ENCODE results near the gene B2M.
A peak's percentile ranks its signal among the peaks of the same experiment; 100 is the strongest.
"Not testable (repeated sequence)": the region's sequence is repeated elsewhere in the genome, so short reads cannot be mapped to it uniquely, and the experiment has no call there.

Gene B2M

DNA sequence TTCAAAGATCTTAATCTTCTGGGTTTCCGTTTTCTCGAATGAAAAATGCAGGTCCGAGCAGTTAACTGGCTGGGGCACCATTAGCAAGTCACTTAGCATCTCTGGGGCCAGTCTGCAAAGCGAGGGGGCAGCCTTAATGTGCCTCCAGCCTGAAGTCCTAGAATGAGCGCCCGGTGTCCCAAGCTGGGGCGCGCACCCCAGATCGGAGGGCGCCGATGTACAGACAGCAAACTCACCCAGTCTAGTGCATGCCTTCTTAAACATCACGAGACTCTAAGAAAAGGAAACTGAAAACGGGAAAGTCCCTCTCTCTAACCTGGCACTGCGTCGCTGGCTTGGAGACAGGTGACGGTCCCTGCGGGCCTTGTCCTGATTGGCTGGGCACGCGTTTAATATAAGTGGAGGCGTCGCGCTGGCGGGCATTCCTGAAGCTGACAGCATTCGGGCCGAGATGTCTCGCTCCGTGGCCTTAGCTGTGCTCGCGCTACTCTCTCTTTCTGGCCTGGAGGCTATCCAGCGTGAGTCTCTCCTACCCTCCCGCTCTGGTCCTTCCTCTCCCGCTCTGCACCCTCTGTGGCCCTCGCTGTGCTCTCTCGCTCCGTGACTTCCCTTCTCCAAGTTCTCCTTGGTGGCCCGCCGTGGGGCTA lies at the start of gene B2M, which contains the start of gene PATL2:
B2M (plus strand) TSS at position 422 of the 647 bp plus-strand sequence; CDS start at position 452, 30 bp downstream.
PATL2 (minus strand) TSS at position 228 of the 647 bp plus-strand sequence. CDS start 34,833 bp downstream, outside the sequence.
- peak; percentile 97 to 99 for DNase-seq

DNA sequence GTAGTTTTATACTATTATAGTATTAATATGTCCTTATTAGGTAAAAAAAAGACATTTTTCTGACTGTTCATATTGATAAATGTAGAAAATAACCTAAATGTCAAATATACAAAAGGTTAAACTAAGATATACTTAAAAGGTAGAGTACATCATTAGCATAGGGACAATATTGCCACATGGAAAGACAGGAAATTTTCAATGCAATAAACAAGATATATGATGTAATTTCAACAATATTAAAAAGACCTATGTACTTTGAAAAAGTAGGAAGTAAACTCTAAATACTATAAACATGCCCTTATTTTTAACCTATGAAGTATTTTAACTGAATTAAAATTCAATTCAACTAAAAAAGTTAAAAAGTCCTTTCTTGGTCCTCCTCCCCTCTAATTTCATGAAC lies 49.7 kb upstream of the B2M start:
- DNase-seq = peak; percentile 57 to 62

DNA sequence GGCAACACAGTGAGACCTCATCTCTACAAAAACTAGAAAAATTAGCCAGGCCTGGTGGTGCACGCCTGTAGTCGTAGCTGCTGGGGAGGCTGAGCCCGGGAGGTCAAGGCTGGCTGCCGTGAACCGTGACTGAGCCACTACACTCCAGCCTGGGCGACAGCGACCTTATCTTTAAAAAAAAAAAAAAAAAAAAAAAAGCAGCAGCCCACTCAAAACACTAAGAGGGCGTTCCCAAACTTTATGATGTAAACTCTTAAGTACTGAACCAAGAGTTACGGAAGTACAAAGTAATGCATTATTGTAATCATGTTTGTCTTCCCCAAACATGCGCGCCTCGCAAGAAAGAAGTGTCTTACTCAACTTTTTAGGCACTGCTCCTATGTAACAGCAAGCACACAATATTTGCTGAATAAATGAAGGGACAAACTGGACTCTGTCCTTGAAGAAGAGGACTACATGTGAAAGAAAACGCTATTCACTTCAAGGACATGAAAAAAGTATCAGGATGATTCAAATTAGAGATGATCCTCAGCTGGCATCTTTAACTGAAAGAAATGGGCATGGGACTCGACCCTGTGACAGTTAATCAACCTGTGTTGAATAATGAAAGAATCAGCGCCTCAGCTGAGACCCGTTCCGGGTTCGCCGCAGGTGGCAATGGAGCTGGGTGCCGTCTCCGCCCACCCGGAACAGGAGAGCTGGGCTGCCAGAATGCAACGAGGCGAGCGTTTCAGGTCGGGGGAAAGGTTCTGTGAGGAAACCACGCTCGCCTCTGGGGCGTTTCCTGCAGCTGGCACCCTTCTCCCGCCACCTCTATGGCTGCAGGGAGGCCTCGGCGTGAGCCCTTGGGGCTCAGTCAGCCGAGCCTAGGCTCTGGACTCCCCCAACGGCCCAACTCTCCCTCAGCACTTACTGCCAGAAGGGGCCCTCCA lies 48.6 kb upstream of the B2M start:
- DNase-seq = peak; percentile 88 to 93

DNA sequence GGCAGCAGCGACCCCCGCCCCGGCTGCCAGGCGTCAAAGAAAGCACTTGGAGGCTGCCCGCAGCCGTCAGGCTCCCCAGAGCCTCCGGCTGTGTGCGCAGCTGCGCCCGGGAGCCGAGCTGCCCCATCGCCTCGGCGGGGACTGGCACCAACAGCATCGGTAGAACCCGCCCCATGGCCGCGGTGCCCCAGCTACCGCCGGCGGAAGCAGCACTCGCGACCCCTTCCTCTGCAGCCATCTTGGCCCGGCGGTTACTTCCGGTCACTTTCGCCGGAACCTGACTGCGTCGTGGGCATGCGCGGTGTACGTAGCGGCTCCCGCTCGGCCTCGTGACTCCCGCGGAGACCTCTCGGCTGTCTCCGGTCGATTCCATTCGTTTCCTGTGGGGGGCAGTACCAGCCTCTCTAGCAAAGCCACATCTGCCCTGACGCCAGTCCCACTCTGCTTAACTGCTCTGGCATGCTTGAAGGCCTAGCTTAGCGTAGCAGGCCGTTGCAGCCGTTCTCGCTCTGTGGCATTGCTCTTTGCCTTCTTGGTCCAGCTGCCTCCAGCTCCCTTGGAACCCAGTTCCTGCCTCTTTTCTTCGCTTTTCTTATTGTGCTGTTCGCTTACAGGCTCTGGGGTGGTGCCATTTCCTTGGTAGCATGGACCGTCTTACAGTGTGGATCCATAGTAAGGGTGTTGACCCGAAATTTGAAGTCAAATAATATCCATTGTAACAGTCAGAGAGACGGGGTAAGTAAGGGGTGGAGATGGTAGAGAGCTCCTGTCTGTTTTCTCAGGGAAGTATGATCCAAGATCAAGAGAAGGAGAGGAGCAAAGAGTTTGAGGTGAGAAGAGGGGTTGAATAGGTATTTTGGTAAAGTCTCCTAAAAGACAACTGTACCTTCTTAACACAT lies 47.7 kb upstream of the B2M start, which contains the start of gene SPG11:
SPG11 (minus strand) TSS at position 253 of the 899 bp plus-strand sequence; CDS start at position 238, 15 bp downstream.
- peak; percentile 97 to 100 for DNase-seq

DNA sequence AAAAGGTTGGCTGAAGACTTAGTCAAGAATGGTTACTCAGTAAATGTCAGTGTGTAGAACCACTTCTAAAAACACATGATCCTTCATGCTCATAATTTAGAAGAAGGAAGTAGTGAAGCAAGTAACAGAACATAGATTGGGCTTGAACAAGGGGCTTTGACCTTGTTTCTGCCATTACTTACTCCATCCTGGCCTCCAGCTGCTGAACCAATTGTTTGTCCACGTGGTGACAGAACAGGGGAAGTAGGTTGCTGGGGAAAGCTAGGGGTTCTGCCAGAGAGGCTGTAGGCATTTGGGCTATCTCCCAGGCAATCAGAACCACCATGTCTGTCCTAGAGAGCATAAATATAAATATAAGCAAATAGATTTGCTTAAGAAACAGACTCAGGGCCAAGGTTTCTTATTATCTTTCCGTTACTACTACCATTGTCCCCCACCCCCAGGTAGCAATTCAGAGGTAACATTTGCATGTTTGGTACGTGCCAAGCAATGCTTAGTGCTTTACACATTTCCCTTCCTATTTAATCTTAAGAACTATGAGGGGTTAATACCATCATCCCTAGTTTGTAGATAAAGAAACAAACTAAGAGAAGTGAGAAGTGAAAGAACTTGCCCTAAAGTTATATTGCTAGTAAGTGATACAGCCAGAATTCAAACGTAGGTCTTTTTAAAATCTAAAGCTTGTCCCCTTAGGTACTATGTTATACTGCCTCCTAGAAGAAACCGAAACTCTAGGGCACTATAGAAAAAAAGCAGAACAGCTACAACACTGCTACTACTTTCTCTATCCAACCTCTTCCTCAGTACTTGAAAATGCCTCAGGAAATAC lies 44.9 kb upstream of the B2M start:
- peak; percentile 16 to 36 for DNase-seq

DNA sequence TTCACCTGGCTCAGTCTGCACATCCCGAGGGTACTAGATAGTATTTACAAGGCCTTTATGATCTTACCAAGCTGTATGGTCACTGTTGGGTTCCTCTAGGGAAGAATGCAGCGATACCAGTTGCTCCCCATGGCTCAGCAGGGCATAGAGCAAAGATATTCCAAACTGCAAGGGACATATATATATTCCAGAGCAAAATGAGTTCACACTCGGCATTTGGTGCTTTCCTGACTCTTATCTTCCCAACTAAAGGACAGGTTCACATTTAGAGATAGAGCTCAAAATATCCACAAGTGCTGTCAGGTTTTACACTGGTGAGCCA lies 44.3 kb upstream of the B2M start:
- DNase-seq = no peak

DNA sequence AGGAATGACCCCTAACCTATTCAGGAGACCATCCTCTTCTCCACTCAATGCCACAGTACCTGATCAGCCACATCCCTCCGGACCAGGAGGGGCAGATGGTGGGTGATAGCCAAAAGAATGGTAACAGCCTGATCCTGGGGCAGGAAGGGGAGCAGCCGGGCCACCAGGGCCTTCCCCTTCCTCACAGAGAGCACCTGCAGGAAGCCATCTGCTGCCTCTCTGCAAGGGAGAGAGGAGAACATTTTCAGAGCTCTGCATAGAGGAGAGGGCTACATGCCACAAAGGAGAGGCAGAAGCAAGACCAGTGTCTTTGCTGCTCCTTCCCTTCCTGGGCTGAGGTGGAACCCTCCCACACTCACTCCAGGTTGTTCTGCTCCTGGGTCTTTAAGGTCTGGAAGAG lies 42.4 kb upstream of the B2M start:
- DNase-seq = no peak

DNA sequence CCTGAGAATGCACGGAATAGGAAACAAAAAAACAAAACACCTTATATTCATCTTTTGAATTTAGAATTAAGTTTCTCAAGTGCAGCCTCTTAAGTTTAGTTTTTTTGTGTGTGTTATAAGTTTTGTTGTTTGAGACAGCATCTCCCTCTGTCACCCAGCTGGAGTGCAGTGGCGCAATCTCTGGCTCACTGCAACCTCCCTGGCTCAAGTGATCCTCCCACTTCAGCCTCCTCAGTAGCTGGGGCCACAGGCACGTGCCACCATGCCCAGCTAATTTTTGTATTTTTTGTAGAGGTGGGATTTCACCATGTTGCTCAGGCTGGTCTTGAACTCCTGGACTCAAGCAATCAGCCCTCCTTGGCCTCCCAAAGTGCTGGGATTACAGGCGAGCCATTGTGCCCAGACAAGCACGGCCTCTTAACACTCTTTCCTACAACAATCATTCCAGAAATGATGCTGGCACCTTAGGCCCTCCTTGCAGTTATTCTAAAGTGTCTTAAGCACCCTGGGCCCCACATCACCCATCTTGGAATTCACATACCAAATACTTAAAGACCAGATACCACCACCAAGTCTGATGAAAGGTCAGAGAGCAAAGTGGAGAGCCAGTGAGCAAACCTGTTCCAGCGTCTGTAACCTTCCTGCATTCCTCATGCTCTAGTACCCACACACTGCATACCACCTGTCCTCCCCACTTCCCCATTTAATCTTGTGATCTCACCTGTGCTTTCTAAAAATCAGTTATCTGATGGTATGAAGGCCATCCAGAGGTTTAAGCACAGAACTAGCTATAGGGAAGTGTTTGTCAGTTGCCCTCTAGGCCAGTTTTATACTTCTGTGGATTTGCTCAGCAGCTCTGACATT lies 41.0 kb upstream of the B2M start:
- DNase-seq = no peak

DNA sequence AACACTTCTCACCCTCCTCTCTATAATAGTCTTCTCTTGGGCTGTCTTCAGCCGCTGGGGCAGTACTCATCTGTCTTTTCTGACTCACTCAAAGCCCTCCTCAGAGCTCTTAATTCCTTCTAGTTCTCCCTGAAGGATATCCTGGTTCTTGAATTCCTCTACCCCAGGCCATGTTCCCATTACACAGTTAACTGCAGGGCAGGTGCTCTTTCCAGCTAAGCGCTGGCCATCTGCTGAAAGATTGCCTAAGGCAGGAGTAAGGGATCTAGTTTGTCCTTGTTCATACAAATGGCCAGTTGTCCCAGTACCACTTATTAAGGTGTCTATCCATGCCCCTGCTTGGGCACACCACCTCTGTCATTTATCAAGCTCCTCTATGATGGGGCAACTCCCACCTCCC lies 37.7 kb upstream of the B2M start:
- no peak for DNase-seq

DNA sequence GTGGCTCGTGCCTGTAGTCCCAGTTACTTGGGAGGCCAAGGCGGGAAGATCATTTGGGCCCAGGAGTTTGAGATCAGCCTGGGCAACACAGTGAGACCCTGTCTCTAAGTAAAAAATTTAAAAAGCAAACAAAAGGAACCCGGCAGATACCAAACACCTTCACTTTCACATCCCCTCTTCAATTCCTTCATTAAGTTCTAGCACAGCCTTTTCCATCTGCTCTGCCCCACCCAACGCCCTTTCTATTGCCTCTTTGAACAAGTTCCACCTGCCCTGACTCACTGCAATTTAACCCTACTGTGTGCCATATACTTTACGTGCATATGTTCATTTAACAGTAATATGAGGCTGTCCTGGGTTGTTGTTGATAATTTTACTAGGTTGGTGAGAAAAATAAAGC lies 35.4 kb upstream of the B2M start:
- DNase-seq = no peak

DNA sequence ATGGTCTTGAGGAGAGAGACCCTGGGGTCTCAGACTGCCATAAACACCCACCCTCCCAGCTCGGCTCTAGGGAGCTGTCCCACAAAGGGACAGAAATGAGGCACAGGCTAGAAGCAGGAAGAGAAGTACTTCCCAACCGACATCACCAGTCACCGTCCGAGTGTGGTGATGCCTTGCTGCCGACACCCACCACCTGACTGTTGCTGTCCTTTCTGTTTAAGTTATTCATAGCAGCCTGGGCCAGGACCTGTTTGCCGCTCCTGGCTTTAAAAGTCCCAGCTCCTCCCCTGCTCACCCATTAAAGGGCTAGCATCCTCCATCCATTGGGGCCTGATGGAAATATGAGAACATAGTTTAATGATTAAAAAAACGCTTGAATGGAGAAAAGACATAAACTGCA lies 34.6 kb upstream of the B2M start:
- peak in 1 of 2 donors; percentile 51 for DNase-seq

DNA sequence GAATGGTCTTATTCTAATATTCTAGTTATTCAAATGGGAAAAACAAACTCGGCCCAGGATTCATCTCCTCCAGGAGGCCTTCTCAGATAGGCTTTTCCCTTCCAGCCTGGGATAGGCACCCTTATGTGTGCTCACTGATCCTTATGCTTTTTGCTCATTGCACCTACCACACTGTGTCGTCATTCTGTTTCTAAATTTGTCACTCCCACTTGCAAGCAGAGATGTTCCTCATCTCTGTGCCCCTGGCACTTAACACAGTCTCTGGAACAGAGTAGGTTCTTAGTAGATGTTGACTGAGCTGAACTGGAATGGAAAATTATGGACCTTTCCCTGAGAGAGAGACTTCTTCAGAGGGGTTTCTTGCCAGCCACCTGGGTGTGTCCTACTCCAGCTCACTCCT lies 29.1 kb upstream of the B2M start:
- DNase-seq = peak; percentile 57 to 84

DNA sequence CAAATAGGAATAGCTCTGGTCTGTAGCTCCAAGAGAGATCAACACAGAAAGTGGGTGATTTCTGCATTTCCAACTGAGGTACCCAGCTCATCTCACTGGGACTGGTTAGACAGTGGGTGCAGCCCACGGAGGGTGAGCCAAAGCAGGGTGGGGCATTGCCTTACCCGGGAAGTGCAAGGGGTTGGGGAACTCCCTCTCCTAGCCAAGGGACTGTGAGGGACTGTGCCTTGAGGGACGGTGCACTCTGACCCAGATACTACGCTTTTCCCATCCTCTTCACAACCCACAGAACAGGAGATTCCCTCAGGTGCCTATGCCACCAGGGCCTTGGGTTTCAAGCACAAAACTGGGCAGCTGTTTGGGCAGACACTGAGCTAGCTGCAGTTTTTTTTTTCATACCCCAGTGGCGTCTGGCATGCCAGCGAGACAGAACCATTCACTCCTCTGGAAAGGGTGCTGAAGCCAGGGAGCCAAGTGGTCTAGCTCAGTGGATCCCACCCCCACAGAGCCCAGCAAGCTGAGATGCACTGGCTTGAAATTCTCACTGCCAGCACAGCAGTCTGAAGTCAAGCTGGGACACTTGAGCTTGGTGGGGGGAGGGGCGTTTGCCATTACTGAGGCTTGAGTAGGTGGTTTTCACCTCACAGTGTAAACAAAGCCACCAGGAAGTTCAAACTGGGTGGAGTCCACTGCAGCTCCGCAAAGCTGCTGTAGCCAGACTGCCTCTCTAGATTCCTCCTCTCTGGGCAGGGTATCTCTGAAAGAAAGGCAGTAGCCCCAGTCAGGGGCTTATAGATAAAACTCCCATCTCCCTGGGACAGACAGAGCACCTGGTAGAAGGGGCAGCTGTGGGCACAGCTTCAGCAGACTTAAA lies 28.3 kb upstream of the B2M start:
- peak; percentile 52 to 89 for DNase-seq

DNA sequence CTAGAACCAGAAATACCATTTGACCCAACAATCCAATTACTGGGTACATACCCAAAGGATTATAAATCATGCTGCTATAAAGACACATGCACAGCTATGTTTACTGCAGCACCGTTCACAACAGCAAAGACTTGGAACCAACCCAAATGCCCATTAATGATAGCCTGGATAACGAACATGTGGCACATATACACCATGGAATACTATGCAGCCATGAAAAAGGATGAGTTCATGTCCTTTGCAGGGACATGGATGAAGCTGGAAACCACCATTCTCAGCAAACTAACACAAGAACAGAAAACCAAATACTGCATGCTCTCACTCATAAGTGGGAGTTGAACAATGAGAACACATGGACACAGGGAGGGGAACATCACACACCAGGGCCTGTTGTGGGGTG lies 22.0 kb upstream of the B2M start:
- not testable (repeated sequence) for DNase-seq

DNA sequence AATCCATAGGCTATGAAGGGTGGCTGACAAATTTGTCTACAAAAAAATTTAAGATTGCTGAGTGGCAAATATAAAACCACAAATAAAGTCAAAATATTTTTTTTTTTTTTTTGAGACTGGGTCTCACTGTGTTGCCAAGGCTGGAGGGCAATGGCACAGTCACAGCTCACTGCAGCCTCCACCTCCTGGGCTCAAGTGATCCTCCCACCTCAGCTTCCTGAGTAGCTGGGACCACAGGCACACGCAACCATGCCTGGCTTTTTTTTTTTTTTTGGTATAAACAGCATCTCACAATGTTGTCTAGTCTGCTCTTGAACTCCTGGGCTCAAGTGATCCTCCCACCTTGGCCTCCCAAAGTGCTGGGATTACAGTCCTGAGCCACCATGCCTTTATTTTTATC lies 21.1 kb upstream of the B2M start:
- not testable (repeated sequence) for DNase-seq

DNA sequence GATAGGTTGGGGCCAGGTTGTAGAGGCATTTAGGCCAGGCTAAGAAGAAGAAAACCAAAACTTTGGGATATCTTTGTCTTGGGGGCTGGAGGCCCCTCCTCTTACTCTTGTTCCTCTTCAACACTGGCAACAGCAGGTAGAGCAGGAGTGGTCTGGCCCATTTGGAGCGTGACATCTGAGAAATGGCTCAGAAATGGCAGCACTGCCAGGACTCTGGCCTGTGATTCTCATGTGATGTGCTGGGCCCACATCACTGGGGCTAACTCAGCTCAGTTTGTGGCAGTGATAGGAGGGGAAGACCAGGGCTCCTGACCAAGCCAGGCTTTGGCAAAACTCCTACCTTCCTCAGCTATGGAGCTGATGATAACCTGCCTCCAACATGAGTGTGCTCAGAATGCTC lies 18.7 kb upstream of the B2M start:
- no peak for DNase-seq

DNA sequence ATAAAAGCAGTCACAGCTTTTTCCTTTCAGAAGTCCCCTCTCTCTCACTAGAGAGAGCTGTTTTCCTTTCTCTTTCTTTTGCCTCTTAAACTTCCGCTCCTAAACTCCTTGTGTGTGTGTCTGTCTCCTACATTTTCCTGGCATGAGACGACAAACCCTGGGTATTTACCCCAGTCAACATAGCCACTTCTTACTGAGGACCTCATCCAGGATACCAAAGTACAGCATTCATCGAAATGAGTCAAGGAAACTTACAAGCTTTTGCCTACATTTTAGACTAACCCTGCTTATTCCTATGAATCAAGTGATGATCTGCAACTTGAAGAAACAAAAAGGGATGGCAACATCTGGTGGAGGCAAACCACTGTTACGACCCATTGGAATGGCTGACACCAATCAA lies 16.9 kb upstream of the B2M start:
- no peak for DNase-seq

DNA sequence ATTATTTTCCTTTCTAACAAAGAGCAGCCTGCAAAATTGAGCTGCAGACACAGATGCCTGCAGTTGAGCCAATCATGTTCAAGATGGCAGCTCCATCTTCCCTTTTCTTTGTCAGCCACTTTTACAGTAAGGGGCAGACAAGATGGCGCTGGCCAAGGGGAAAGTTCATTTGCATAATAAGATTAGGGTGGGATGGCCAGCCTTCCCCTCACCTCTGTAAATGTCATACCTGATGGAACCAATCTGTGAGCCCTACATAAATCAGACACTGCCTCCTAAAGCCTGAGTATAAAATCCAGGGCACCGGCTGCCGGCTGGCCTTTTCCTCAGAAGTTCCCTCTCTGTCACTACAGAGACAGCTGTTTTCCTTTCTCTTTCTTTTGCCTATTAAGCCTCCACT lies 16.0 kb upstream of the B2M start:
- DNase-seq = no peak

DNA sequence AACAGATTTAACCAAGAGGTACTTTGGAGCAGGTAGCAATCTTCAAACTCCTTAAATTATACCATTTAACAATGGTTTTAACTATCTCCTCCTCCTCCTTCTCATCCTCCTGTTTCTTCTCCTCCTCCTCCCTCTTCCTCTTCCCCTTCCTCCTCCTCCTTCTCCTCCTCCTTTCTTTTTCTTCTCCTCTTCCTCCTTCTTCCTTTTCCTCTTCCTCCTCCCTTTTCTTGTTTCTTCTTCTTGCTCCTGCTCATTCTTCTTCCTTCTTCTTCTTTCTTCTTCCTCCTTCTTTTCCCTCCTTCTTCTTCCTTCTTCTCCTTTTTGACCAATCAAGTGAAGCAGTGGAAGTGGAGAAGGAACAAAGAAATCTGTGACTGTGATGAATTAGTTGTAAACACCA lies 14.3 kb upstream of the B2M start:
- DNase-seq = no peak

DNA sequence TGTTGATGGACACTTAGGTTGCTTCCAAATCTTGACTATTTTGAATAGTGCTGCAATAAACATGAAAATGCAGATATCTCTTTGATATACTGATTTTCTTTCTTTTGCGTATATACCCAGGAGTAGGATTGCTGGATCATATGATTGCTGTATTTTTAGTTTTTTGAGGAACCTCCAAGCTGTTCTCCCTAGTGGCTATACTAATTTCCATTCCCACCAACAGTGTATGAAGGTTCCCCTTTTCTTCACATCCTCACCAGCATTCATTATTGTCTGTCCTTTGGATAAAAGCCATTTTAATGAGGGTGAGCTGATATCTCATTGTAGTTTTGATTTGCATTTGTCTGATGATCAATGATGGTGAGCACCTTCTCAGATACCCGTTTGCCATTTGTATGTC lies 12.7 kb upstream of the B2M start:
- no peak for DNase-seq
